Retina (tissue), 1 donor: ENCODE data around the gene SRCAP.
"Not testable (repeated sequence)": the region's sequence is repeated elsewhere in the genome, so short reads cannot be mapped to it uniquely, and the experiment has no call there.

Experiments
- DNase-seq: peaks from one replicate; pipeline ENCODE4 v3.0.0-alpha.2; 2016

Gene SRCAP

DNA sequence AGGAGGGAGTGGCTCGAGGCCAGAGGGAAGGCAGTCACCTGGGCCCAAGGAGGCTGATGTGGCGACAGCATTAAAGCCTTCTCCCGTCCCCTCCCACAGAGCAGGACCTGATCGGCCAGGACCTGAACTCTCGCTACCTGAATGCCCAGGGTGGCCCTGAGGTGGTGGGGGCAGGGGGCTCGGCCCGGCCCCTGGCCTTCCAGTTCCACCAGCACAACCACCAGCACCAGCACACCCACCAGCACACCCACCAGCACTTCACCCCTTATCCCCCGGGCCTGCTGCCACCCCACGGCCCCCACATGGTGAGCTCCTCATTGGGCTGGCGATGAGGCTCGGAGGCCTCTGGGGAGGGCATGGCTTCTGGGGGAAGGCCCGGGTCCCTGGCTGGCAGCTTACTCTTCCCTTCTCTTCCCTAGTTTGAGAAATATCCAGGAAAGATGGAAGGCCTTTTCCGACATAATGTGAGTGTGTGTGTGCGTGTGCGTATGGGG, 34.3 kb upstream of the SRCAP start:
- no peak for DNase-seq

DNA sequence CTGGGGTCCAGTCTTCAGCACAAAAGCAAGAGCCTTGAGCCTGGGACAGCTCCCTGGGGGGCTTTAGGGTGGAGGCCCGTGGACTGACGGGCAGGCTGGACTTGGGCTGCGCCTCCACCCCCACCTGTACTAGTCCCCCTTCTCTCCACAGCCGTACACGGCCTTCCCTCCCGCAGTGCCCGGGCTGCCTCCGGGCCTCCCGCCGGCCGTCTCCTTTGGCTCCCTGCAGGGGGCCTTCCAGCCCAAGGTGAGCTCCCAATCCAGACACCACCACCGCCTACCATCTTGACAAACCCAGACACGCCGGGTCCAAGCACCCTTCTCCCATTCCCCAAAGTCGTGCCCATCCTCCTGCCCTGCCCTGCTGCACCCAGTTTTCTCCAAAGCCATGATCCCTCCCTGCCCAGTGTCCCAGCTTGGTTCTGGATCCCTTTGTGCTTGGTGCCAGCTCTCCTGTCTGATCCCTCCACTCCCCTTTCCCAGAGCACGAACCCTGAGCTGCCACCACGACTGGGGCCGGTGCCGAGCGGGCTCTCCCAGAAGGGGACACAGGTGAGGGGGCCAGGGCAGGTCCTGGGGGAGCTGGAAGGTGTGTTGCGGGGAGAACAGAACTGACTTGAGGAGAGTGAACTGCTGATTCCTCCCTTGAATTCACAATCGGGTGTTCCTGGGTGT, 33.7 kb upstream of the SRCAP start:
- no peak for DNase-seq

DNA sequence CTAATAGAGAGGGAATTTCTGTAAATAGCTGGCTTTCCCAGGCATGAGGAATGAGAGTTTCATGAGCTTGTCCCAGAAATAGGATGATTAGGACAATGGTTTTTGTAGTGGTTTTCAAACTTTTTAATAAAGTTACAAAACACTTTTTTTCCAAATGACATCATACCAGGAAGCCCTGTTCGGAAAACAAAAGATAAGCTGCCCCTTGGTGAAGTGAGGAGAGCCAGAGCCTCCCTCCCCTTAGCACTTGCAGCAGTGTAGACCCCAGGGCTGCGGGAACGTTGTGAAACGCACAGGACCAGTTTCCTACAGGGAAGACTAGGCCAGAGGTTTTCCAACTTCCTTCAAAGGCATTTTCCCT, 33.2 kb upstream of the SRCAP start:
- DNase-seq: no peak

DNA sequence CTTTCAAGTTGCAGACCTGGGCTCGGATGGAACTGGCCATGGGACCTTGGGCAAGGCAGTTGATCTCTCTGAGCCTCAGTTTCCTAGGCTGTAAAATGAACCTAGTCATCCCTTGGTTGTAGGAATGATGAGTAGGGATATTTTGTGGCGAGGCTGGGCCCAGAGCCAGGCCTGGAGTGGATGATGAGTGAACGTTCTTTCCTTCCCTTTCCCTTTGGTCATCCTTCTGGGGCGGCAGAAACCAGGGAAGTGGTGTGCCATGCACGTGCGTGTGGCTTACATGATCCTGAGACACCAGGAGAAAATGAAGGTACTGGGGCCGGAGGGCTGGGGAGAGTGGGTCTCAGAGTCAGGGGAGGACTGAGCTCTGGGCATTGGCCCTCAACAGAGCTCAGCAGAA, 32.3 kb upstream of the SRCAP start:
- no peak for DNase-seq

DNA sequence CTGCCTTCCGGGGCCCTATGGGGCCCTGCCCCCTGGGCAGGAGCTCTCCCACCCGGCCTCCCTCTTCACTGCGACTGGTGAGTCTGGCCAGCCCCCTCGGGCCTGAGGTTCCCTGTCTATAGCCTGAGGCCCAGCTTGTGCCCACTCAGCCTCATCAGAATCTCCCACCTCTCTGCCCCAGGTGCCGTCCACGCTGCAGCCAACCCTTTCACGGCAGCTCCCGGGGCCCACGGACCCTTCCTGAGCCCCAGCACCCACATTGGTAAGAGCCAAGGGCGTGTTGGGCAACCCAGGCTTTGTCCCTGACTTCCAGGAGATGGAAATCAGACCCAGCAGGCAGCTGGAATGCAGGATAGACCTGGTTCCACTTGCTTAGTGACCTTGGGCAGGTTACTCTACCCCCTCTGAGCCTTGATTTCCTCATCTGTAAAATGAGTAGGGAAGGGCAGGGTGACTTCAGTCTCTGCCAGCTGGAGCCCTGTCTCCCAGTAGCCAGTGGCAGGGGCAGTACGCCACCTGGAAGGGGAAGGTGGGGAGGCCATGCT, 31.5 kb upstream of the SRCAP start:
- DNase-seq: no peak

DNA sequence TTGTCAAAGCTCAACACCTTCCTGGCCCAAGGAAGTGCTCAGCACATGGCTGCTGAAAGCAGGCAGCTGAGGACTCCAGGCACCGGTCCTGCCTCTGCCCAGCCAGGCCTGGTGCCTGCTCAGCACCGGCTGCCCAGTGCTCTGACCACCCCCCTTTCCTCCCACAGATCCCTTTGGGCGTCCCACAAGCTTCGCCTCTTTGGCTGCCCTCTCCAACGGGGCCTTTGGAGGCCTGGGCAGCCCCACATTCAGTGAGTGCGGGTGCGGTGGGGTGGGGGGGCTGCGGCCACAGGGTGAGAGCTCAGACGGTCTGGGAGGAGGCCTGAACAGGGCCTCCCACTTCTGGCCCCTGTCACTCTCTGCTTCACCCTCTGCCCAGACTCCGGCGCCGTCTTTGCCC, 30.6 kb upstream of the SRCAP start:
- no peak for DNase-seq

DNA sequence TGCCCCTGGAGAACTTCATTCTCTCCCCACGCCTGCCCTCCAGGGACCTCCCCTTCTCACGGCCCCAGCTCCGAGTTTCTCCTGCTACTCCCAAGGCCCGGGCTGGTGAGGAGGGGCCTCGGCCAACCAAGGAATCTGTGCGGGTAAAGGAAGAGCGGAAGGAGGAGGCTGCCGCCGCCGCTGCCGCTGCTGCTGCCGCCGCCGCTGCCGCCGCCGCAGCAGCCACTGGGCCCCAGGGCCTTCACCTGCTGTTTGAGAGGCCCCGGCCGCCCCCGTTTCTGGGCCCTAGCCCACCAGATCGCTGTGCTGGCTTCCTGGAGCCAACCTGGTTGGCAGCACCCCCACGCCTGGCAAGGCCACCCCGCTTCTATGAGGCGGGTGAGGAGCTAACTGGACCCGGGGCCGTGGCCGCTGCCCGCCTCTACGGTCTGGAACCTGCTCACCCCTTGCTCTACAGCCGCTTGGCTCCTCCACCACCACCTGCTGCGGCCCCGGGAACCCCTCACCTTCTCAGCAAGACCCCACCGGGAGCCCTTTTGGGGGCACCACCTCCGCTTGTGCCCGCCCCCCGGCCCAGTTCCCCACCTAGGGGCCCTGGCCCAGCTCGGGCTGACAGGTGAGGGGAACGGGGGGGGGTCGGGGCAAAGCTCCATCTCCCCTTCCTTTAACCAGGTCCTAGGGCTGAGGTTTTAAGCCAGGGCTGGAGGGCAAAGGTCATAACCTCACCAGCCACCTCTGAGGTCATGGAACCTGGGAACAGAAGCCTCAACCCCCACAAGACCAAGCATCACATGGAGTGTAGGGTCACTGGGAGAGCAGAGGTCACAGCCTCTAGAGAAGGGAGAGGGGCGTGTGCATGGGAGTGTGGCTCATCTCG, 29.7 kb upstream of the SRCAP start:
- DNase-seq: no peak

DNA sequence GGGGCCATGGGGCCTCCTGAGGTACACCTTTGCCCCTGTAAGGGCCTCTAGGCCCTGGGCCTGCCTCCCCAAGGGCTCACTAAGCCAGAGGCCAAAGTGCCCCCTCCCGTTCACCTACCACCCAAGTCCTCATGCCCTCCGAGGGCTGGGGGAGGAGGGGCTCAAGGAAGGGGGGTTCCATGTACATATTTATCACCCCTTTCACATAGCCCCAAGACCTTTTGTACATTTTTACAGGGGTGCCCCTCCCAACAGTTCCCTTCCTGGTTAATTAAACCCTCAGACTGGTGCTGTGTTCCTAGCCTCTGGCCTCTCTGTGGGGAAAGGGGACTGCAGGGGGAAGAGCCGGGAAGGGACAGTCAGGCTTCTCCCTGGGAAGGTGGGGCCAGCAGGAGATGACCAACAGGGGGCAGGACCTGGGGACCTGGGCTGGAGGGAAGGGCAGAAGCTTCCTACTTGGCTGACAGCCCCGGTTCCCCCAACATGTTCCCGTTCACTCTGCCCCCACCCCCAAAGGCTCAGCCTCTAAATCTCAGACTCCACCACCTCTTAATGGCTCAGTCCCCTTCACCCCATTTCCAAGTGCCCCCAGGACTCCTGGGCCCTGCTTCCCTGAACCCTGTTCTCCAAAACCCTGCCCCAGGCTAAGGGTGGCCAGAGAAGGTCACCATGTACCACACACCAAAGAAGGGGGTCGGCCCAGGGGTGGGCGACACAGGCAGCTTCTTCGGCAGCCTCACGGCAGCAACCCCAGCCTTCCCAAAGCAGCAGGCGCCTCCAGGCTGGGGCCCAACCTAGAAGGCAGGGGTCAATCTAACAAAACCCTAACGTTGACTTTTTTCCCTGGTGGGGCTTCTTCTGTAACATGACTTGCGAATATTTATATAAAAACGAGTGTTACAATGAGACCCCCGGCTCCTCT, 28.8 kb upstream of the SRCAP start:
- DNase-seq: no peak

DNA sequence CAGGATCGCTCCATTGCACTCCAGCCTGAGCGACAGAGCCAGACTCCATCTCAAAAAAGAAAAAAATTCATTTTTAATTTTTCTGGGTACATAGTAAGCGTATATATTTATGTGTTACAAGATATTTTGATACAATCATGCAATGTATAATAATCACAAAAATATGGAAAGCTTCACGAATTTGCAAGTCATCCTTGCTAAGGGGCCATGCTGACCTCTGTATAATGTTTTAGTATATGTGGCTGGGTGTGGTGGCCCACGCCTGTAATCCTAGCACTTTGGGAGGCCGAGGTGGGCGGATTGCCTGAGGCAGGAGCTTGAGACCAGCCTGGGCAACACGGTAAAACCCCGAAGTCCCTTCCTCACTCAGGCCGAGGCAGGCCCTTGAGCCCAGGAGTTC, 23.8 kb upstream of the SRCAP start:
- DNase-seq: no peak

DNA sequence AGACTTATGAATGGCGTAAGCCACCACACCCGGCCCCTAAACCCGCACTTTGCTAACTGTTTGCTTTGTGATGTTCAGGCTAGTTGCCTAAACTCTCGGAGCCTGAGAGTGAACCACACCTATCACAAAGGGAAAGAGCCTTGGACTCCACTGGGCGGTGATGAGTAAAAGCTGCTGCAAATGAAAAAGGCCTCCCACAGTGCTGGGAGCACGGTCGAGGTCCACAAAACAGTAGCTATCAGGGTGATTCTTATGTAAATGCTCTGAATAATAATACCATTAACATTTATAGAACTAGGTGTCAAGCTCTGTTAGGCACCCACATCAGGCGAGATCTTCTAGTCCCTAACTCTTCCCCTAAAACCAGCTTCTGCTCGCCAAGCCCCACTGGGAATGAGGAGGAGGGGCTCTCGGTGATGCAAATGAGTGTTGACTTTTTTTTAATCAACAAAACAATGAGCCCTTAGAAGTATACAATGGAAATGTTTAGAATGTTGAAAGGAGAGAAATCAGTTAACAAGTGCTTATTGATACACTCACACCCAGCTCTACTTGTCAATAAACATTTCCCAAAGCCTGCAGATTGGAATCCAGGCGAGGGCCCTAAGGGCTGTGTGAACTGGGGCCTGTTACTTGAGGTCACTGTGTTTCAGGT, 20.9 kb upstream of the SRCAP start:
- DNase-seq: no peak

DNA sequence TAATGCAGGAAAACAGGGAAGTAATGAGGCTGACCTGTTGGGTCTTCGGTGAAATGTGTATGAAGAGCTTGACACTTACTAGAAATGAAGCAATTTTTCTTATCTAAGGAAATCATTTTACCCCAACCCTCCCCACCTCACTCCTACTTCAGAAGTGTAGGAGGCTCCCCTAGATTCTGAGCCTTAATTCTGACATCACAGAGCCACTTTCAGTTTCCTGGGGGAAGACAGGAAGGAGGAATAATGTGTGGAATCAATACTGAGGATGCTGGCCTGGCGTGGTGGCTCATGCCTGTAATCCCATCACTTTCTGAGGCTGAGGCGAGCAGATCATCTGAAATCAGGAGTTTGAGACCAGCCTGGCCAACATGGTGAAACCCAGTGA, 20.4 kb upstream of the SRCAP start:
- DNase-seq: no peak

DNA sequence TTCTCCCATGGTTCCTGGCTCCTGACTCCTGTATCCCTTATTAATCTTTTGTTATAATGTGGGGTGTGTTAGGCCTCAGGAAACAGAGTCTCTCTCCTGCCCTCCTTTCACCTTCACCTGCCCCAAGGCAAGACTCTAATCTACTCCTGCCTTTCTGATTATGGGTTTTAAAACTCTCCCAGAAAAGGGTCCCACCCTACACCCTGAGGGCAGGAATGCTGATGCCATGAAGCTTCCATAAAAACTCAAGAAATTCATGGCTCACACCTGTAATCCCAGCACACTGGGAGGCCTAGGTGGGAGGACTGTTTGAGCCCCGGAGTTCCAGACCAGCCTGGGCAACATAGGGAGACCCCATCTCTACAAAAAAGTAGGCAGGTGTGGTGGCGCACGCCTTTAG, 18.6 kb upstream of the SRCAP start:
- DNase-seq: no peak

DNA sequence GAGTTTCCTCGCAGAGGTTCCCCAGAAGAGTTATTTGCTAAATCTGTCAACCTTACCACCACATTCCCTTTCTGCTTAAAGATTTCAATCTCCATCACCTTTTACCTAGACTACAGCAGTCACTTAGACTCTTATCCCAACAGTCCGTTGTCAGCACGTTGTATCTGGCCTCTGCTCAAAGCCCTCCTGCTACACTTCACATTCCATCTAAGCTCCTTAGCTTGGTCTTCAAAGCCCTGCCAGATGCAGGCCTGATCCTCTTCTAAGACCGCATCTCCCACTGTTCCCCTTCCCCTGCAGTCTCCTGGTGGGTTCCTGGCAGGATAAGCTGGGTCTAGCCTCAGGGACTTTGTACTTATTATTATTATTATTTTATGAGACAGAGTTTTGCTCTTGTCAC, 10.3 kb upstream of the SRCAP start:
- DNase-seq: no peak

DNA sequence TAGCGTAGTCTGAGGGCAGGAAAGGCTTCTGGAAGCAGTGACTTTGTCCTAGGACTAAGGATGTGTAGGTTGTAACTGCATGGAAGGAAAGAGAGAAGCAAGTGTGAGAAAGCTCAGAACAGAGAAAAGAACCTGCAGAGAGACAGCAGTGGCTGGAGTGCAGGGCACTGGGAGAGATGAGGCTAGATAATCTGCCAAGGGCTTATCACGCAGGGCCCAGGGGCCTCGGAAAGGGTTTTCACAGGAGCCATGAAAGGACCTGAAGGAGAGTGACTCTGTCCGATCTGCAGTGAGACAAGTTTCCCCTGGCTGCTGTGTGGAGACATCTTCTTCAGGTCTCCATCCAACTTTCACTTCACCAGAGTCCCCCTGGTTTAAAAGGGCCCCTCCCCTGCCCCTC, 7.1 kb upstream of the SRCAP start:
- no peak for DNase-seq

DNA sequence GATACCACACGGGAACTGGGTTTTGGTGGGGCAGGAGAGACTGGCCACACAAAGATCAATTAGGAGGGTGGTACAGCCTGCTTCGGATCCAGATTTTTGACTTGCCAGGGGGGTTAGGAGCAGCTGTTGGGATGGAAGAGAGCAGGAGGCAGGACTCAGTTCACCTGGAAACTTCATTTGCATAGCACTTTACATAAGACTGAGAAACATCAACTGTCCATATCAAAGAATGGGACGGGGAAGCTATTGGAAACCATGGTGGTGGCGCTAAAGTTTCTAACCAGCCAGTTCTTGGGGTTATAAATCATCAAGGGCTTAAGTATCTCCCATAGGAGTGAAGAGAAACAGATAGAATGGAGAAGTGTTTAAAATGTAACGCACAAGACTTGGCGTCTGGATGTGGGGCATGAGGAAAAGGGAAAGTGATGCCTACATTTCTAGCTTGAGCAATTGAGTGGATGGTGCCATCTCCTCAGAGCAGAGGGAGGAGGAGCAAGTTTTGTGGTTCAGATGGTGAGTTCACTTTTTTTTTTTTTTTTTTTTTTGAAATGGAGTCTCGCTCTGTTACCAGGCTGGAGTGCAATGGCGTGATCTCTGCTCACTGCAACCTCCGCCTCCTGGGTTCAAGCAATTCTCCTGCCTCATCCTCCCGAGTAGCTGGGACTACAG, 6.4 kb upstream of the SRCAP start:
- DNase-seq: no peak

DNA sequence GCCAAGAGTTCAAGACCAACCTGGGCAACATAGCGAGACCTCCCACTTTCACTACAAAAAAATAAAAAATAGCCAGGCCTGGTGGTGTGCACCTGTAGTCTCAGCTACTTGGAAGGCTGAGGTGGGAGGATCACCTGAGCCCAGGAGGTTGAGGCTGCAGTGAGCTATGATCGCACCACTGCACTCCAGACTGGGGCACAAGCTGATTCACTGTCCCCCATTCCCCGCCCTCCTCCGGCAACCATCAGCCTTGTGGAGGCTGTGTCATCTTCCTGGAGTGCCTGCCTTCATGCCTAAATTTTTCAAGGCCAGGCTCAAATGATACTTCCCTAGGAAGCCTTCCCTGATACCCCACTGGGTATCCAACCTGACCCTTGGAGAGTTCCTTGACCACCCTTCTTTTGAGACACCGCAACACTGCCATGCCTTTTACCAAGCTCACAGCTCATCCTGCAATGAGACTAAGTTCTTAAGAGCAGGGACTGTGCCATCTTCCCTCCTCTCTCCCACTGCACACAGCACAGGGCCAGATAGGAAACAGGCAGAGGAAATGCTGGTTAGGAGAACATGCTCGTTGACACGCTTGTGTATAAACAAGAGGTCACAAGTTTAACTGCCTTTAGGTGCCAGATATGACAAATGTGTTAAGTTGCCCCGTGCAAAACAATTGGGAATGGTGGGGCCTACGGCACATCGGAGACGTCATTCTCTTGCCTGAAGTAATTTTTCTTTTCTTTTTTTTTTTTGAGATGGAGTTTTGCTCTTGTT, 3.9 kb upstream of the SRCAP start:
- no peak for DNase-seq

DNA sequence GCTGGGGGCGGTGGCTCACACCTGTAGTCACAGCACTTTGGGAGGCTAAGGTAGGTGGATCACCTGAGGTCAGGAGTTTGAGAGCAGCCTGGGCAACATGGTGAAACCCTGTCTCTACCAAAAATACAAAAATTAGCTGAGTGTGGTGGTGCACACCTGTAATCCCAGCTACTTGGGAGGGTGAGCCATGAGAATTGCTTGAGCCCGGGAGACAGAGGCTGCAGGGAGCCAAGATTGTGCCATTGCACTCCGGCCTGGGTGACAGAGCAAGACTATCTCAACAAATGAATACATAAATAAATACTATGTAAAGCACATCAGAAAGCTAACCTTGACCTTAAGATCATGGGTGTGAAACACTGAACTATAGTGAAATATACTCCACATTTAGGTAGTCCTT, 2.3 kb upstream of the SRCAP start:
- not testable (repeated sequence) for DNase-seq

DNA sequence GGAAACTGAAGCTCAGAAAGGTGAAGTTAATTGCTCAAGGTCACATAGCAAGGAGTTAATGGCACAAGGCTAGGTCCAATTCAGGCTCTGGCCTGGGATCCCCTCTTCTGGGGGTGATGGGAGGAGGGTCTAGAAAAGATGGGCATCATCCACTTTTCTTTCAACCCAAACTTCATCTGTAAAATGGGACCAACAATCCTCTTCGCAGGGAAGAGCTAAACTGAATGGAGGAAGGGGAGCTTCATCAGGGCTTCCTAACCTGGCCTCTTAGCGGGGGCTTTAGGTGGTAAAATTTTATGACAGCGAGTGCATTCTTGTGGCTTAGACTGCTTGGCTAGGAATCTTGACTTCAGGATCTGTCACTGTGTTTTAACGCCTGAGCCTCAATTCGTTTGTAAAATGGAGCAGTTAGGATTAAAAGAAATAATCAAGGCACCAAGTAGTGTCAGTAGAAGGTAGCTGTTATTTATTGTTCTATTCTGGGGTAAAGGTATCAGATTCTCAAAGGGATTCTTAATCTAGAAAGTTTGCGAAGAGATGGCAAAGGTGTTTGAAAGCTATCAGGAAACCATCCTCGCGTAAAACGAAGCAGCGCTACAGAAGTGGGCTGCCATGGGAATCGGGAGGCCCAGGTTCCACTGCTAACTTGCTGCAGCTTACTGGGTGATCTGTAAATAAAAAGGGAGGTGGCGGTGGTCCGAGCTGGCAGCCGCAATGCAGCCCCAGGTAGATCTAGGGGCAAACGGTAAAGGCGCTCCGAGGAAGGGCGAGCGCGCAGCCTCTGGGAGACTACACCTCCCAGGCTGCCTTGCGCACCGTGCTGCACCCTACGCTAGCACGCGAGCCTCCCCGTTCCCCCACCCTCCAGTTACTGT, 1.5 kb upstream of the SRCAP start:
- no peak for DNase-seq

DNA sequence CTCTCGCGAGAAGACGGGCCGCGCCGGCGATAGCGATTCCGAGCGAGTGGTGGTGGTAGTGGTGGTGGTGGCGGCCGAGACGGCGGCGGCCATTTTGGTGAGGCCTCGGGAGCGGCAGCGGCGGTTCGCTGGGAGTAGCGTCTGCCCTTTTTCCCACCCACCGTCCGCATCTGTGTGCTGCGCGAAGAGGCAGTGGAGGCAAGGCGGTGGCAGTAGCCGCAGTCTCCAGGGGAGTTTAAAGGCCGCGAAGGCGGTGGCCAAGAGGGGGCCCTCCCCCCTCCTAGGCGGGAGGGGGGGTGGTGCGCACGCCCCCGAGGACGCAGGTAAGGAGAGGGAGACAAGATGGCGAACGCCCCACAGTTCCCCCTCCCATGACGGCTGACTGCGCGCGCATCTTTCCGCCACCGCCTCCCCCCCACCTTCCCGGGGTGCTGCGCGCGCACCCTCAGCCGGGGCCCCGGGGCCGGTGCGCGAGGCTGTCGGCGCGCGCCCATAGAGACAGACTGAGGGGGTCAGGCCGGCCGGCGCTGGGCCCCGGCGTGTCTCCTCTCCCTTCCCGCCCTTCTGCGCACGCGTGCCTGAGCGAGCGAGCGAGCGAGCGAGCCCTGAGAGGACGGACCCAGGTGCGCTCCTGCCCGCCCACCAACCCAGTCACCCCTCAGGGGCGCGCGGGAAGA, 694 bp upstream of the SRCAP start:
- peak; percentile 100 for DNase-seq
